ENCODE data around the gene CLCA4.

Gene CLCA4

GRCh38 chr1:86530211-86530845 is 16.6 kb upstream of the CLCA4 start:
- no peak for TF ChIP-seq CTCF (conservative IDR thresholded peaks at IDR 0.05)
- TF ChIP-seq ZFX (IDR thresholded peaks at IDR 0.05) = no peak
- H3K27ac ChIP-seq = no peak overlapping the region

GRCh38 chr1:86537928-86538695 is 8.8 kb upstream of the CLCA4 start:
- H3K27ac ChIP-seq = no peak overlapping the region
- TF ChIP-seq CTCF (conservative IDR thresholded peaks at IDR 0.05) (no peak), ZFX (IDR thresholded peaks at IDR 0.05) (no peak)

- no peak for TF ChIP-seq CTCF (conservative IDR thresholded peaks at IDR 0.05)
- TF ChIP-seq ZFX (IDR thresholded peaks at IDR 0.05) = no peak
- H3K27ac ChIP-seq = no peak overlapping the region
These were observed 8.1 kb upstream of the CLCA4 start for GRCh38 chr1:86538775-86539174.

GRCh38 chr1:86541859-86542258 is 5.0 kb upstream of the CLCA4 start:
- H3K27ac ChIP-seq = no peak overlapping the region
- no peak for TF ChIP-seq ZFX (IDR thresholded peaks at IDR 0.05)
- TF ChIP-seq CTCF (conservative IDR thresholded peaks at IDR 0.05) = no peak

- TF ChIP-seq ZFX (IDR thresholded peaks at IDR 0.05) (no peak), CTCF (conservative IDR thresholded peaks at IDR 0.05) (no peak)
- no peak overlapping the region for H3K27ac ChIP-seq
These were observed 4.2 kb upstream of the CLCA4 start for GRCh38 chr1:86542631-86543030.

- no peak for TF ChIP-seq ZFX (IDR thresholded peaks at IDR 0.05)
- TF ChIP-seq CTCF (conservative IDR thresholded peaks at IDR 0.05) = no peak
- H3K27ac ChIP-seq = no peak overlapping the region
These were observed 2.0 kb downstream of the CLCA4 start for GRCh38 chr1:86548839-86549238.

- no peak overlapping the region for H3K27ac ChIP-seq
- no peak for TF ChIP-seq CTCF (conservative IDR thresholded peaks at IDR 0.05)
- TF ChIP-seq ZFX (IDR thresholded peaks at IDR 0.05) = no peak
These were observed 4.4 kb downstream of the CLCA4 start for GRCh38 chr1:86551305-86551704.

All from C4-2B (cell line).